ENCODE results near the gene PI4KA. TPM values are rescaled to one million over a fixed set of nuclear protein-coding genes. Genes with fewer than 3 reads are reported as not detected.
"Not testable (repeated sequence)": the region's sequence is repeated elsewhere in the genome, so short reads cannot be mapped to it uniquely, and the experiment has no call there.

PI4KA gene
- total RNA-seq, 2 donors from 2014 or later: 72.1 to 96.0 TPM

DNA sequence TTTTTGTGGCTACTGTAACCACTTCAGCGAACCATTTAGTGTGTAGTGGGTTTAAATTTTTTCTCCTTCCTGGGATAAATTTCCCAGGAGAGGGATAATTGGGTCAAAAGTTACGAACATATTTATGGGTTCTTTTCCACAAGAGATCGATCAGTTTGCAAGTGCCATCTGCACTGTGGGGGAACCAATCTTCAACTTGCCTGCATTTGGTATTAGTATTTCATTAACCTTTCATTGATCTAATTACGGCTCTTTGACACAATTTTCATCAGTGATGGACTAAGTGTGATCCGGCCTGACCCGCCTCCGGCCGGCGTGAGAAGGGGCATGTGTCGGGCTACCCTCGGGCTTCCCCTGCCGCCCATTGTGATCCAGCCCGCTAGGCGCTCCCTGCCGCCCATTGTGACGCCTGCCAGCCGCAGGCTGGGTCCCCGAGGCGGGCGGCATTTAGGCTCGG is 156.9 kb downstream of the PI4KA start:
- ATAC-seq (replicated peaks): peak; percentile 11
- H3K27me3 Mint-ChIP-seq; H3K4me1 Mint-ChIP-seq; H3K36me3 Mint-ChIP-seq (ENCODE audit: low read depth); H3K27ac Mint-ChIP-seq; H3K9me3 Mint-ChIP-seq: not testable (repeated sequence)
- peak overlapping the region; percentile 84 for H3K4me3 Mint-ChIP-seq

DNA sequence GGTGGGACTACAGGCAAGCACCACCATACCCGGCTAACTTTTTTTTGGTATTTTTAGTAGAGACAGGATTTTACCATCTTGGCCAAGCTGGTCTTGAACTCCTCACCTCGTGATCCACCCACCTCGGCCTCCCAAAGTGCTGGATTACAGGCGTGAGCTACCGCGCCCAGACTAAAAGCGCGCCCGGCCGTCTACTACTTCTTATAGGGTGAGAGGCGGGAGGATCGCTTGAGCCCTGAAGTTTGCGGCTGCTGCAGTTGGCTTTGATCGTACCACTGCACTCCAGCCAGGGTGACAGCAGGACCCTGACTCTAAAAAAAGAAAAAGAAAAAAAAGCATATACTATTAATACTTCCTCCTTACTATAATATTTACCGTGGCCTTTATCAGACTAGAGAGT is 158.3 kb downstream of the PI4KA start:
- H3K27me3 Mint-ChIP-seq; ATAC-seq (replicated peaks); H3K4me3 Mint-ChIP-seq; H3K4me1 Mint-ChIP-seq; H3K9me3 Mint-ChIP-seq; H3K36me3 Mint-ChIP-seq (ENCODE audit: low read depth); H3K27ac Mint-ChIP-seq: not testable (repeated sequence)

DNA sequence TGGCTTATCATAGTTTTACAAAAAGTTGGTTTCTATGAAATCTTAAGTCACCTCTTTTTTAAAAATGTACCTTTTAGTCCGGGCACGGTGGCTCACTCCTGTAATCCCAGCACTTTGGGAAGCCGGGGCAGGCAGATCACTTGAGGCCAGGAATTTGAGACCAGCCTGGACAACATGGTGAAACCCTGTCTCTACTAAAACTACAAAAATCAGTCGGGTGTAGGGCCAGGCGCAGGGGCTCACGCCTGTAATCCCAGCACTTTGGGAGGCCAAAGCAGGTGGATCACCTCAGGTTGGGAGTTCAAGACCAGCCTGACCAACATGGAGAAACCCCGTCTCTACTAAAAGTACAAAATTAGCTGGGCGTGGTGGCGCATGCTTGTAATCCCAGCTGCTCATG is 158.8 kb downstream of the PI4KA start:
- not testable (repeated sequence) for H3K27ac Mint-ChIP-seq; H3K36me3 Mint-ChIP-seq (ENCODE audit: low read depth); ATAC-seq (replicated peaks); H3K9me3 Mint-ChIP-seq; H3K4me3 Mint-ChIP-seq; H3K4me1 Mint-ChIP-seq; H3K27me3 Mint-ChIP-seq

DNA sequence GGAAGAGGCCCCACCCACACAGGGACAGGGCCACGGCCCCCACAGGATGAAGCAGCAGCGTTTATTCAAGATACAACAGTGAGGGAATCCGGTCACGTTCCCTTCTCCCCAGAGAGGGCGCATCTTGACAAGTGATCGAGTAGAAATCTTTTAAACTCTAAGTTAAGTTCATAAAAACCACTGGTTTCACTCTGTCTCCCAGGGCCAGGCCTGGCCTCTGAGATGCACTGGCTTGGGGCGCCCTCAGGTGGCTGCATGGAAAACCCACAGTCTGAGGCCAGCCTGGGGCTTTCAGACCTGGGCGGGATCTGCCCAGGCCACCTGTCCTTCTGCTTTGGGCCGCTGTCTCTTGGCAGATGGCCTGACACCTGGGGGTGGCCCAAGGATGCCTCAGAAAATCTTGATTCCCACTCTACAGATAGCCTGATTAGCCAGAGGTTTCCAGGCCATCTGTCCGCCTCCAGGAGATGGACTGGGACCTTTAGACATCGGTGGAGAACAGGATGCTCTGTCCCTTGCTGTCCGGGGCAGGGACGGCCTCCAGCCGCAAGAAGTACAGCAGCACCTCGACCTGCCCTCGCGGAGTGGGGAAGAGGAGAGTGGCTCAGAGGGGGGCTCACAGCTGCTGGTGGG is 161.0 kb downstream of the PI4KA start:
- H3K27ac Mint-ChIP-seq: not testable (repeated sequence)
- peak; percentile 43 for ATAC-seq (replicated peaks)

DNA sequence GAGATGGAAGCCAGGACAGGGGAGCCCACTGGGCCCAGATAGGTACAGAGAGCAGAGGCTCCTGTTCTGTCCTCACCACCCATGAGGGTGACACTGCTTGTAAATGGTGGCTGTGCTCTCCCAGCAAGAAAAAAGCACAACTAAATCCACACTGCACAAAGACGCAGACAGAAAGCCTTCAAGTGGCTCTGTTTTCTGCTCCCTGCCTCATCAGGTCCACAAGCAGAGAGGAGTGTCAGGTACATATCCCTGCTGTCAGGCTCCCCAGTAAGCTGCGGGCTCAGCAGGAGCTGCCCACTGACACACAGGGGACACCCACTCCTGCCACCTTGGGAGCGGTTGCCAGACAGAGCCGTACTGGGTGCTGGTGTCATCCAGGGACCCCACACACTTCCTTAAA is 162.6 kb downstream of the PI4KA start:
- H3K27ac Mint-ChIP-seq; H3K9me3 Mint-ChIP-seq; H3K36me3 Mint-ChIP-seq (ENCODE audit: low read depth); H3K4me1 Mint-ChIP-seq; ATAC-seq (replicated peaks); H3K4me3 Mint-ChIP-seq; H3K27me3 Mint-ChIP-seq: not testable (repeated sequence)

More for the DNA sequence above, 161.0 kb downstream of the PI4KA start:
- not testable (repeated sequence) for H3K9me3 Mint-ChIP-seq; H3K4me1 Mint-ChIP-seq; H3K27me3 Mint-ChIP-seq; H3K36me3 Mint-ChIP-seq (ENCODE audit: low read depth)
- H3K4me3 Mint-ChIP-seq: peak overlapping the region; percentile 19

DNA sequence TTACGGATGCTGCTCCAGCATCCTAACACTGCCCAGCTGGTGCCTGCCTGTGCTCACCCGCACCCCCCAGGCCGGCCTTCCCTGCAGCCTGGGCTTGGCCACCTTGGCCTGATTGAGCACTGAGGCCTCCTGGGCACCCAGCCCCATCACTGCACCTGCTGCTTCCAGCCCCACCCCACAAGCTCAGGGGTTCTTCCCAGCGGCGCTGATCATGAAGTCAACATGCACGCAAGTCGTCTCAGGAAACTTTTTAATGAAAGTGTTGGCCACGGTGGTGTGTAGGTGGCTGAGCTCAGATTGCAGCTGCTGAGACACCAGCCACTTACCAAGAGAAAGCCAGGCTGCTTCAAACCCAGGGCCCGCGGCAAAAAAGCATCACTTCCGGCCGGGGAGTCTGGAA is 163.4 kb downstream of the PI4KA start:
- H3K27ac Mint-ChIP-seq; ATAC-seq (replicated peaks): not testable (repeated sequence)

DNA sequence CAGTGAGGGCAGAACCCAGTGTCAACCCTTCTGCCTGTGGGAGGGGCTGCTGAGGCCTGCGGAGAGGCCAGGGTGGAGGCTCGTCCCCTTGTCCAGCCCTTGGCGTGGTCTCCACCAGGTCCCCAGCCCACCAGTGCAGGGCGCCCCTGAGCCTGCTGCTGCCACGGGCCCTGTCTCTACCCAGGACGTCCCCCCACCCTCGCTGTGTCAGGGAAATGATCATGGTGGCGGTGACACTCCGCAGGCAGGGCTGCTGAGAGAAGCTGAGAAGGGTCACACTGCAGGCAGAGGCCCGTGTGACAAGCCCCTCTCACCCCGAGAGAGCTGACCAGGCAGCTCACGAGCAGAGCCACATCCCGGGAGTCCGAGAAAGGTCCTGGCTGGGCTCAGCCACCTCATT is 164.4 kb downstream of the PI4KA start:
- not testable (repeated sequence) for H3K9me3 Mint-ChIP-seq; H3K27ac Mint-ChIP-seq; H3K36me3 Mint-ChIP-seq (ENCODE audit: low read depth); ATAC-seq (replicated peaks); H3K27me3 Mint-ChIP-seq; H3K4me3 Mint-ChIP-seq; H3K4me1 Mint-ChIP-seq

More for the DNA sequence above, 163.4 kb downstream of the PI4KA start:
- not testable (repeated sequence) for H3K36me3 Mint-ChIP-seq (ENCODE audit: low read depth); H3K4me3 Mint-ChIP-seq; H3K4me1 Mint-ChIP-seq; H3K9me3 Mint-ChIP-seq; H3K27me3 Mint-ChIP-seq

DNA sequence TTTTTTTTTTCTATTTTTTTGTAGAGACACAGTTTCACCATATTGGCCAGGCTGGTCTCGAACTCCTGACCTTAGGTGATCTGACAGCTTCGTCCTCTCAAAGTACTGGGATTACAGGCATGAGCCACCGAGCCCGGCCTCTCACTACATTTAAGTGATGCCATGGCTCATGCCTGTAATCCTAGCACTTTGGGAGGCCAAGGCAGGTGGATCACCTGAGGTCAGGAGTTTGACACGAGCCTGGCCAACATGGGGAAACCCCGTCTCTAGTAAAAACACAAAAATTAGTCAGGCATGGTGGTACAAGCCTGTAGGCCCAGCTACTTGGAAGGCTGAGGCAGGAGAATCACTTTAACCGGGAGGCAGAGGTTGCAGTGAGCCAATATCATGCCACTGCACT is 165.7 kb downstream of the PI4KA start:
- not testable (repeated sequence) for H3K27ac Mint-ChIP-seq; H3K36me3 Mint-ChIP-seq (ENCODE audit: low read depth); H3K4me3 Mint-ChIP-seq; H3K4me1 Mint-ChIP-seq; ATAC-seq (replicated peaks); H3K27me3 Mint-ChIP-seq; H3K9me3 Mint-ChIP-seq

DNA sequence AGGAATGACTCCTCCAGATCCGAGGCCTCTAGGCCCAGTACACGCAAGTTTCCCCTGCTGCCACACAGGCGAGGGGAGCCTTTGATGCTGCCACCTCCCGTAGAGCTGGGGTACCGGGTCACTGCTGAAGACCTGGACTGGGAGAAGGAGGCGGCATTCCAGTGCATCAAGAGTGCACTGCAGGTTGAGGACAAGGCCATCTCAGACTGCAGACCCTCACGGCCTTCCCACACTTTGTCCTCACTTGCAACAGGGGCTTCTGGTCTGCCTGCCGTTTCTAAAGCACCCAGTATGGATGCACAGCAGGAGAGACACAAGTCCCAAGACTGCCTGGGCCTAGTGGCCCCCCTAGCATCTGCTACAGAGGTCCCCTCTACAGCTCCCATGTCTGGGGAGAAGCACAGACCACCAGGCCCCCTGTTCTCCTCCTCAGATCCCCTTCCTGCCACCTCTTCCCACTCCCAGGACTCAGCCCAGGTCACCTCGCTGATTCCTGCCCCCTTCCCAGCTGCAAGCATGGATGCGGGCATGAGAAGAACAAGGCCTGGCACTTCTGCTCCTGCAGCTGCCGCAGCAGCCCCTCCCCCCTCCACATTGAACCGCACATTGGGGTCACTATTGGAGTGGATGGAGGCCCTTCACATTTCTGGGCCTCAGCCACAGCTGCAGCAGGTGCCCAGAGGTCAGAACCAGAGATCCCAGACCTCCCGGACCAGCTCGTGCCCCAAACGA is 167.9 kb downstream of the PI4KA start:
- not testable (repeated sequence) for H3K27ac Mint-ChIP-seq; H3K27me3 Mint-ChIP-seq; H3K9me3 Mint-ChIP-seq; H3K4me1 Mint-ChIP-seq; H3K4me3 Mint-ChIP-seq; ATAC-seq (replicated peaks); H3K36me3 Mint-ChIP-seq (ENCODE audit: low read depth)

DNA sequence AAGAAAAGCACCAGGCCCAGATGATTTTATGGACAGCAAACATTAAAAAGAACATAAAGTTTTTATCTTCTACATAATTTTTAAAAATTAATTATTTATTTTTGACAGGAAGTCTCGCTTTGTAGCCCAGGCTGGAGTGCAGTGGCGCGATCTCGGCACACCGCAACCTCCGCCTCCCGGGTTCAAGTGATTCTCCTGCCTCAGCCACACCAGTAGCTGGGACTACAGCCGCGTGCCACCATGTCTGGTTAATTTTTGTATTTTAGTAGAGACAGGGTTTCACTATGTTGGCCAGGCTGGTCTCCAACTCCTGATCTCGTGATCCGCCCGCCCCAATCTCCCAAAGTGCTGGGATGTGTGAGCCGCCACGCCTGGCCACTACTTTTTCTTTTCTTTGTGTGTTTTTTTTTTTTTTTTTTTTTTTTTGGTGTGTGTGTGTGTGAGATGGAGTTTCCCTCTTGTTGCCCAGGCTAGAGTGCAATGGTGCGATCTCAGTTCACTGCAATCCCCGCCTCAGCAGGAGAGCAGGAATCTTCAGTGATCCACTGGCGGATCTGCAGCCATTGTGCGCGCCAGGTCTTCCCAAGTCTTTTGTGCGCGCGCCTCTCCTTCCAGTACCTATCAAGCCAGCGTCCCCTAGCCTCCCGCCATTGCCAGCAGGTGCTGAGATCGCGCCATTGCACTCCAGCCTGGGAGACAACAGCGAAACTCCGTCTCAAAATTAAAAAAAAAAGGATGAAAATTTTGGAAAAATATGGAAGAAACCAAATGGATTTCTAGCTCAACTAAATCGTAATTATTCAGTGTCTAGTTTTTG is 171.0 kb downstream of the PI4KA start:
- H3K36me3 Mint-ChIP-seq (ENCODE audit: low read depth); H3K27ac Mint-ChIP-seq; H3K4me1 Mint-ChIP-seq: not testable (repeated sequence)

DNA sequence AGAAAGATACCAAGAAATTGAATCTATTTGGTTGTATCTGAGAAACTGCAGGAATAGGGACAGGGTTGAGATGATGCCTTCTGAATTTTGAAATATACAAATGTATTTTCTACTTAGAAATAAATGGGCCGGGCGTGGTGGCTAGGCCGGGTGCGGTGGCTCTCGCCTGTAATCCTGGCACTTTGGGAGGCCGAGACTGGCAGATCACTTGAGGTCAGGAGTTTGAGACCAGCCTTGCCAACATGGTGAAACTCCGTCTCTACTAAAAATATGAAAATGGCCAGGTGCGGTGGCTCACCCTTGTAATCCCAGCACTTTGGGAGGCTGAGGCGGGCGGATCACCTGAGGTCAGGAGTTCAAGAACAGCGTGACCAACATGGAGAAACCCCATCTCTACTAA is 172.8 kb downstream of the PI4KA start:
- not testable (repeated sequence) for H3K27ac Mint-ChIP-seq; H3K9me3 Mint-ChIP-seq; H3K36me3 Mint-ChIP-seq (ENCODE audit: low read depth); H3K27me3 Mint-ChIP-seq; ATAC-seq (replicated peaks); H3K4me1 Mint-ChIP-seq; H3K4me3 Mint-ChIP-seq

More for the DNA sequence above, 171.0 kb downstream of the PI4KA start:
- not testable (repeated sequence) for H3K27me3 Mint-ChIP-seq; ATAC-seq (replicated peaks); H3K9me3 Mint-ChIP-seq; H3K4me3 Mint-ChIP-seq

DNA sequence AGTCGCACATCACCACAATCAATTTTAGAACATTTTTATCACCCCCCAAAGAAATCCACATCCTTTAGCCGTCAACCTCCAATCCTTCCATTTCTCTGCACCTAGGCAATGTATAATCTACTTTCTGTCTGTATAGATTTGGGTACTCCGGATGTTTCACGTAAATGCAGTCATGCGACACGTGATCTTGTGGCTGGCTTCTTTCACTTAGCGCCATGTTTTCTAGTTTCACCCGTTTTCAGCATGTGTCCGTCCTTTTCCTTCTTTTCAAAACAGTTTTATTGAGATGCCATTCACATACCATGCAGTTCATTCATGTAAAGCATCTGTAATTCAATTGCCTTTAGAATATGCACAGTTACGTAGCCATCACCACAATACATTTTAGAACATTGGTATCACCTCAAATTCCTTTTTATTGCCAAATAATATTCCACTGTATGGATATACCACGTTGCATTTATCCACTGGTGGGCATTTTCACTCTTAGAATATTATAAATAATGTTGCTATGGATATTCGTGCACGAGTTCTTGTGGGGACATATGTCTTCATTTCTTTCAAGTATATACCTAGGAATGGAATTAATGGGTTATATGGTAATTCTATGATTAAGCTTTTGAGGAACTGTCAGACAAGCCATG is 179.7 kb downstream of the PI4KA start:
- not testable (repeated sequence) for H3K36me3 Mint-ChIP-seq (ENCODE audit: low read depth); H3K9me3 Mint-ChIP-seq; ATAC-seq (replicated peaks); H3K4me1 Mint-ChIP-seq; H3K27ac Mint-ChIP-seq; H3K4me3 Mint-ChIP-seq
- peaks cover 18% of the 10 kb centered on the region for H3K27me3 Mint-ChIP-seq

DNA sequence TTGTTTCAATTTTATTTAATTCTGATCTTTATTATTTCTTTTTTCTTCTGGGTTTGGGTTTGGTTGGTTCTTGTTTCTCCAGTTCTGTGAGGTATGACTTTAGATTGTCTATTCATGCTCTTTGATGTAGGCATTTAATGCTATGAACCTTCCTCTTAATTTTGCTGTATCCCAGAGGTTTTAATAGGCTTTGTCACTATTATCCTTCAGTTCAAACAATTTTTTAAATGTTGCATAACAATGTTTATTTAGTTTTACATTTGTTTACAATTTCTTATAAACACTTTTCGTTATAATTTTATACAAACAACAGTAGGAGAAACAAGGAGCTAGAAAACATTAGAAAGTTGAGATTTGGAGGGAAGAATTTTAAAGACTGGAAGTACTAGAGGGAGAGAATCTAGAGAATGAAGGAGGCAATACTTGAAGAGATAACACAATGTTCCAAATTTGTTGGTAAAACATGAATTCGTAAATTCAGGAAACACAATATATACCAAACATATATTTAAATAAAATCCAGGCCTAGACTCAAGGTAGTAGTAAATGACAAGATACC is 180.8 kb downstream of the PI4KA start:
- no peaks in the 10 kb centered on the region for H3K9me3 Mint-ChIP-seq
- ATAC-seq (replicated peaks): no peak
- no peaks in the 10 kb centered on the region for H3K4me1 Mint-ChIP-seq
- no peaks in the 10 kb centered on the region for H3K36me3 Mint-ChIP-seq (ENCODE audit: low read depth)
- H3K4me3 Mint-ChIP-seq: no peak overlapping the region
- peaks cover 24% of the 10 kb centered on the region for H3K27me3 Mint-ChIP-seq
- H3K27ac Mint-ChIP-seq: no peak overlapping the region

DNA sequence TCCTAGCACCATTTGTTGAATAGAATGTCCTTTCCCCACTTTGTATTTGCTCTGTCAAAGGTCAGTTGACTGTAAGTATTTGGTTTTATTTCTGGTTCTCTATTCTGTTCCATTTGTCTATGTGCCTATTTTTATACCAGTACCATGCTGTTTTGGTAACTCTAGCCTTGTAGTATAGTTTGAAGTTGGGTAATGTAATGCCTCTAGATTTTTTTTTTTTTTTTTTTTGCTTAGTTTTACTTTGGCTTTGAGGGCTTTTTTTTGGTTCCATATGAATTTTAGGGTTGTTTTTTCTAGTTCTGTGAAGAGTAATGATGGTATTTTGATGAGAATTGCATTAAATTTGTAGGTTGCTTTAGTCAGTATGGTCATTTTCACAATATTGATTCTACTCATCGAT is 183.0 kb downstream of the PI4KA start:
- ATAC-seq (replicated peaks); H3K4me1 Mint-ChIP-seq; H3K9me3 Mint-ChIP-seq; H3K27ac Mint-ChIP-seq; H3K4me3 Mint-ChIP-seq; H3K36me3 Mint-ChIP-seq (ENCODE audit: low read depth): not testable (repeated sequence)
- peaks cover 26% of the 10 kb centered on the region for H3K27me3 Mint-ChIP-seq
